GM18511 (cell line): ENCODE measurements around the gene TFF3.

Experiments used
- ATAC-seq: cut with Tn5 transposase; IDR thresholded peaks from one replicate; pipeline ENCODE4 v1.9.1; 2021; ENCODE audit warnings: mild to moderate bottlenecking, moderate library complexity; ENCODE audit not compliant: unreplicated experiment

TFF3 gene

GRCh38 chr21:42347601-42348327 is 32.6 kb upstream of the TFF3 start:
- no peak for ATAC-seq

DNA sequence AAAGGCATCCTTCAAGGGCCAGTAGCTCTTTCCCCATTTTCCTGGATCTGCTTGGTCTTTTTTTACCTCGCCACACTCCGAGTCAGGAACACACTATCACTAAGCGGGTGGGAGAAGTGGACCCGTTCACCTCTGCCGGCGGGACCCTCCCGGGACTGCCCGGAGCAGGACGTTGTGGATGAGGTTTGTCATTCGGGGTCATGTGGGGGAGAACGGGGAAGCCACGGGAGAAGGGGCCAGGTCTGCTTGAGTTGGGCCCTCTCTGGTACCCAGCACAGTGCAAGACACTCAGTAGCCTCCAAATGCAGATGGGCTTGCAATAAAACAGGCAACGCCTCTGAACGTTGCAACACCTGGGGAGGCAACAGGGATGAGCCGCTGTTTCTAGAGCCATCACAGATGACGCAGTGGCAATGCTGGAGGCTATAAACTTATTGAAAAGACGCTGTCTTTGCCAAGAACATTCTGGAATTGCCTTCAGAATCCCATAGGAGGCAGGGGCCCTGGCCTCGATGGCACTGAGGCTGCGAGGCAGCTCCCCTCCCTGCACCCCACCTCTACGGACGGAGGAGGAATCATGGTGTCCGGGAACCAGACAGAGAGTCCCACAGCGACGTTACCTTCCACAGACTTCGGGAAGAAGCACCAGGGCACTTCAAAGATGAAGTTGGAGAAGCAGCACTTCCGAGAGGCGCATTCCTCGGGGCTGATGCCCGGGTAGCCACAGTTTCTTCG is 31.8 kb upstream of the TFF3 start:
- ATAC-seq = no peak

DNA sequence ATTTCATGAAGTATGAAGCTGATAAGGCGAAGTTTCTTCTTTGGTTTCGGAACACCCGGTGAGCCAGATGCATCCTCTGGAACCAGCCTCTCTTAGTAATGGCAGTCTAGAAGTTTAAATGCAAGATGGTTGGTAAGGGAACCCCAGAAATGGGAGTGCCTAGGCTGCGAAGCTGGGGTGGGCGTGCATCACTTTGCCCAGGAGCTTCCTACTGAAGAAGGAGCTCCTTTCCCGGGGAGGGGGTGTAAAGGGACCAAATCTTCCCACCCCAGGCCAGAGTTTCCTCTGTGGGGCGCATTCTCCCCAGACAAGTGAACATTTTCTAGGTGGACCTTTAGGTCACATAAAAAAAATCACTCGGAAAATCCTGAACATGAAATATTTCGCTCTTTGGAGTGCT is 31.2 kb upstream of the TFF3 start:
- no peak for ATAC-seq

DNA sequence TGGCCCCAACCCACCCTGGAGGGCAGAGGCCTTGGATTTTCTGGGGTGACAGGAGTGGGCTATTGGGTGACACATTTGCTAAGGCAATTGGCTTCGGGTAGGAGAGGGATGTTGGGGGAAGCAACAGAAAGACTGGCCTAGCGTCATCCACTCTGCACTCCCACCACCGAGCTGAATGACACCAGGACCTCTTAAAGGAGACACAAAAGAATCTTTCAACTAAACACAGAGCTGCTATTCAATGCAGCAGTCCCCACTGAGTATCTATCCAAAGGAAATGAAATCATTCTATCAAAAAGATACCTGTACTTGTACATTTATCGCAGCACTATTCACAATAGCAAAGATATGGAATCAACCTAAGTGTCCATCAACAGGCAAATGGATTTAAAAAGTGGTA is 29.4 kb upstream of the TFF3 start:
- ATAC-seq = no peak

- ATAC-seq = no peak
Observed at GRCh38 chr21:42343963-42344510, 28.8 kb upstream of the TFF3 start.

DNA sequence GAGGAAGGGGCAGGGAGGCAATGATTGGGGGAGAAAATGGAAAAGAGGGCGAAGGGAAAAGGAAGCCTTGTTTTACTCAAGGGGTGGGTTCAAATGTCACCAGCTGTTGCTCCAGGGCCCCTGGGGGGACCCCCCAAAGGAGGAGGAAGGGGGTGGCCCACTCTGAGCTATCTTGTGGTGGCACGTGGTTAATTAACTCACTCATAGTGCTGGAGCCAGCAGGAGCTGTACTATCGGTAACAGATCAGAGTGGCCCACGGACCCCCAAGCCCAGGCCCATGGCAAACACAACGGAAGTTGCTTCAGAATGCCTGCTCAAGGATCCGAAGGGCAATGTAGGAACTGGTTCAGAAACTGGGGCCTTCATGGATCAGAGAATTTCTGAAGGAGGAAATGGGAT is 28.3 kb upstream of the TFF3 start:
- no peak for ATAC-seq

- no peak for ATAC-seq
Observed at GRCh38 chr21:42343101-42343500, 27.9 kb upstream of the TFF3 start.

DNA sequence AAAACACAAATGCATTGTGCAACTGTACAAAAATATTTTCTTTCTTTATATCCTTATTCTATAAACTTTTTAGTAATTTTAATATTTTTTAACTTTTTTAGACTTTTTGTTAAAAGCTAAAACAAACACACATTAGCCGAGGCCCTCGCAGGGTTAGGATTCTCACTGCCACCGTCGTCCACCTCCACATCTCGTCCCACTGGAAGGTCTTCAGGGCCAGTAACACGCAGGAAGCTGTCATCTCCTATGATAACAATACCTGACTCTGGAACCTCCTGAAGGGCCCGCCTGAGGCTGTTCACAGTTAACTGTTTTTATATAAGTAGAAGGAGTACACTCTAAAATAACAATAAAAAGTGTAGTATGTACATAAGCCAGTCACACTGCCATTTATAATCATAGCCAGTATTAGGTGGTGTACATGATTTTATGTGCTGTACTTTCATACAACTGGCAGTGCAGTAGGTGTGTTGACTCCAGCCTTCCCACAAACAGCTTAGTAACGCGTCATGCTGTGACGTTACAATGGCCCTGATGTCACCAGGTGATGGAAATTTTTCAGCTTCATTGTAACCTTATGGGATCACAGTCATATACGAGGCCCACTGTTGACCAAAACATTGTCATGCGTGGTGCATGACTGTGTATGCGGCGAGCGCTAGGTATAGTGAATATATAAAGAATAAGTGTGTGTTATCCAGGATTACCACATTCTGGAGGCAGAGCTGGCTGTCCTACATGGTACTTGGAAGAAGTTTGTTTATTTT is 26.8 kb upstream of the TFF3 start:
- ATAC-seq = no peak

GRCh38 chr21:42340187-42341050 is 25.2 kb upstream of the TFF3 start:
- ATAC-seq = no peak

DNA sequence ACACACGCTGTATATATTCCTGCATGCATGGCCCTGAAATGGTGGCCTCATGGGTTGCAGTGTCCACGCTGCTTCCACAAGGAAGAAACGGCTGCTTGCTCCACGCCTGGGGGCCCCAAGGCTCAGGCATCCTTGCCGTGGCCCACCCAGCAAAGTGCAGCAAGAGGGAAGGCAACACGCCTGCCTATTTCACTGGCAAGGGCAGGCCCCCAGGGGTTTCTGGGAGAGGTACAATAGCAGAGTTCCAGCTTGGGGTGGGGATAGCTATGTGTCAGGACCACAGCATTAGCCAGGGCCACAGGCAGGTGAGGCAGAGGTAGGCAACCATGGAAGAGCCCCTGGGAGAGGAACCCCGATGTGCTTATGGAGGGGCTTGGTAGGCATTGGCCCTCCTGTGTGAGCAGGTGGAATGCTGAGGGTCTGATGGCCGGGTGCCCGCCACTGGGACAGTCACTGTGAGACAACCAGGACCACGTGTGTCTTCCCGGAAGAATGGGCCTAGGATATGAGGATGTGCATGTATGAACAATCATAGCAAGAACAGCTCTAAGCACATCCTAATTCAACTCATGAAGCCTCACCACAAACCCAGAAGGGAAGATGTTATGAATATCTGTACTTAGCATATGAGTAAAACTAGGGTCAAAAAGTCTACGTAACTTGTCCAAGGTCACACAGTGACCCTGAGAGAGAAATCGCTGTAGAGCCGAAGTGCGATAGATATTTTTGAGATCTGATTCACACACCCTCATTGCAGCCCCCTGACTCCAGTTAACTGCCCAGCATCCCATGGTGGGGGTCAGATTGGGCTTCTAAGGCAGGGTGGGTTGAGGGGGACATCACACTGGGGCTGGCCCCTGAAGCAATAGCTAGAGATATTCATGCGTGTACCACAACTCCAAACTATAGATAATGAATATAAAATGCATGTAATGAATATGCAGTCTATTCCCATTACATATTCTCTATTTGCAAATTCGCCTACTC is 23.8 kb upstream of the TFF3 start:
- ATAC-seq = no peak

- ATAC-seq = no peak
Observed at GRCh38 chr21:42337830-42338728, 22.9 kb upstream of the TFF3 start.

DNA sequence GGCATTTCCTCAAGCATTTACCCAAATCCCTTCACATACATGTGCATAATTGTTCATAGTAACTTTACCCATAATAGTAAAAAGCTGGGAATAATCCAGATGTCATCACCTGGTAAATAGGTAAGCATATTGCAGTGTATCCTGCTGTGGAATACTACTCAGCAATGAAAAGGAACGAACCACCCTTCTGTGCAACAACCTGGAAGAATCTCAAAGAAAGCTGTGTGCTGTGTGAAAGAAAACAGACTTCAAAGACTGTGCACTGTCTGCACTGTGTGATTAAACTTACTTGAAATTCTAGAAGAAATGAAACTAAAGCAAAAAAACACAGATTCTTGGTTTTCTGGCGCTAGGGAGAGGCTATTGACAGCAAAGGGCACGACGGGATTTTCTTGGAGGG is 22.1 kb upstream of the TFF3 start:
- ATAC-seq = no peak

DNA sequence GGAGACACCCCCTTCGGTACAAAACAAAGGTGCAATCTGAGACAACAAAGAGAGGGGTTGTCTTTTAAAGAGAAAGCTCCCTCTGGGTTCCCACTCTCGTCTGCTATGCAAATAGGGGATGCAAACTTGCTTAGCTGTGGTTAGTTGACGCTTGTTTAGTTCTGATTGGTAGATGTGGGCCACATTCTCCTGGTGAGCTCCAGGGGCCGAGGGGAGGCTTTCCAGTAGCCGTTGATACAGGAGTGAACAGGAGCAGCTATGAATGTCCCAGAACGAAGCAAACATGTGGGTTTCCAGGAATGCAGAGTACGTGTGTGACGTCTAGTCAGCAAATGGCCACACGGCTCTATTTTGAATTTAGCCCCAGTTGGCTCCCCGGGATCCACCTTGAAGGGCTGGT is 20.8 kb upstream of the TFF3 start:
- no peak for ATAC-seq

DNA sequence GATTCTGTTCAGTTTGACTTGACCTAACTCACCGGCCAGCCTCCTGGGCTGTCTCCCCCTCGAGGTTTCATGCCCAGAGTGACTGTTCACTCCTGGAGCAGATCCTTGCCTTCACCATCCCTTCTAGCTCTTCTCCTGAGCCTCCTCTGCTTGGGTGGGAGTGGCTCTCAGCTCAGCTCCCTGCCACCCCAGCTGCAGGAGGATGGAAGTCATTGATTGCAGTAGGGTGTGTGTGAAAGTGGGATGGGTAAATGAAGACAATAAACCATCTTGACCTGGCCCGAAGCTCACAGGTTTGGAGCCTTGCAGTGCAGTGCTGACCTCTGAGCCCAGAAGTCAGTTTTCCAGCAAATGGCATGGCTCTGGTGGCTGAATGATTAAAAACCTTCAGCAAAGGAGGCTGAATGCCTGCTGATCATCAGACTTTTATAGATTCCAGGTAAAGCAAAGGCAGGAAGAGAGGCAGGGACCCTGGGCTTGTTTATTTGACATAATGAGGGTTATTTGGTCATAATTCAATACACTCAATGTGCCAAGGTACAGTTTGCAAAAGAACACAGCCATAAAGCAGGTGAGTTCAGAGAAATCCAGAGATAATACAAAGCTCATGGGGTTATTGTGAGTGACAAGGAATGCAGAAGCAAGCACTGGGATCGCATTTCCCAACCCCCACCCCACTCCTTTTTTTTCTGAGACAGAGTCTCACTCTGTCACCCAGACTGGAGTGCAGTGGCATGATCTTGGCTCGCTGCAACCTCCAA is 17.5 kb upstream of the TFF3 start:
- ATAC-seq = no peak

- no peak for ATAC-seq
Observed at GRCh38 chr21:42331660-42332059, 16.5 kb upstream of the TFF3 start.

DNA sequence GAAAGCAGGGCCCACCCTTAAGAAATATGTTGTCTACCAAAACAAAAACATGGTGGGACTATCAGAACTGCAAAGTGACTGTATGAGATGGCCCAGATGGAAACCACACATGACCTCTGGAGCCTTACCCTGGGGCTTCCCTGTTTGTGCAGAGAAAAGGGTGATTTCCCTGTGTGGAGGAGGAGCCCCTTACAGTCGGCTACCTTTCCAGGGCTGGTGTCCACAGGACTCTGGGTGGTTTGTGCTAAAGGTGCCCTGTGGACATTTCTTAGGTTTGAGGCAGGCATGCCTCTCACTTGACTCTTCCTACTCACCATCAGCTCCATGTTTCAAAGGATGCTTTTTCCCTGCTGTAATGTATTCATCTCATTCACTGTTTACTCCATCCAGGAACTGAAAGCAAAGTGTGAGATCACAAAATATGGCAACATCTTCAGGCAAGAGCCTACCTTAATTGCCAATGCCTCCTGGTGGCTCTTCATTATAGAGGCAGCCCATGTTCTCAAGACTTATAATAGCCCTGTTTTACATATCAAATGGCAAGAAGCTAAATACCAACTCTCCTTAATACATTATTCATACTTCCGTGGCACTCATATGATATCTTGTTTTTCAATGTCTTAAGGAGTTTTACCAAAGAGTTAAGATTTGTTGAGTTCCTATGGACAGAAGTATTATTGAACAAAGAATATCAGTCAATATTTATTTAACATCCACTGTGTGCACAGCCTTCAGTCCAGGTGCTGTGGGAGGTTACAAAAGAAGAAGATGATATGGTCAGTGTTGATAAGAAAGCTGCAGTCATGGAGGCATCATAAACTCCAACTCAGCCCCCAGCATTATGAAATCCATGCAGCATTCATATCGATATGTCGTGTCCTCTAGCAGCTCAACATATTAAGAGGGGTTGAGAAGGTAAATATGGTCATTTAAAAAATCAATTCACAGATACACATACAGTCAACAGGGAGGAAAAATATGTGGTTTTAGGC is 15.5 kb upstream of the TFF3 start:
- ATAC-seq = no peak

GRCh38 chr21:42324896-42325295 is 9.7 kb upstream of the TFF3 start:
- ATAC-seq = no peak
